Nucleus accumbens (tissue), 56 donors: Measurements from ENCODE around the gene CPA3.

ENCODE experiments used
- DNase-seq, 56 donors: peaks; one replicate each; lab custom pipeline; 2025; lab: John Stamatoyannopoulos, UW

The CPA3 gene

GRCh38 chr3:148856384-148856783, 8.7 kb upstream of the CPA3 start:
- DNase-seq, result no peak

GRCh38 chr3:148857316-148857715, 7.8 kb upstream of the CPA3 start:
- no peak for DNase-seq

DNA sequence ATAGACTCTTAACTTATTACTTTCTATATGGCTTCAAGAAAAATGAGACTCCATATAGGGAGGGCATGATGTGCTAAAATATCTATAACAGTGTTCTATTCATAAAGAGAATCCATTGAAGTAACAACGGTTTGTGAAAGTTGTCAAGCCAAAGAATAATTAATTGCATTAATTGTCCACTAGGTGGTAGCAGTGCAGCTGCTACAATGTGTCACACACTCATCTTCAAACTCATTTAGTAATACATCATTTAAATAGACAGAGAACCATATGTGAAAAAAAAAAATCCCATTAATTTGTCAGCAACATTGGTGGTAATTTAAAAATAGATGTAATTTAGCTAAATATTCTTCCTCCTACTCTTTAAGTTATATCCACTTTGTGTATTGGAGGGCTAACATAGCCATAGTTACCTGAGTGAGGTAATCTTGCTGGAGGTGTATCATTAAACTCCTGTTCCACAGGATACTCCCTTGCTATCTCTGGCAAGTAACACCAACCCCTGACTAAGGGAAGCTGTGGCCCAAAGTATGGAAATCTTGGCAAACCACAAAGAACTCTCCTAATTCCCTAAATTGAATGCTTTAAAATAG, 3.7 kb upstream of the CPA3 start:
- DNase-seq, result no peak

DNA sequence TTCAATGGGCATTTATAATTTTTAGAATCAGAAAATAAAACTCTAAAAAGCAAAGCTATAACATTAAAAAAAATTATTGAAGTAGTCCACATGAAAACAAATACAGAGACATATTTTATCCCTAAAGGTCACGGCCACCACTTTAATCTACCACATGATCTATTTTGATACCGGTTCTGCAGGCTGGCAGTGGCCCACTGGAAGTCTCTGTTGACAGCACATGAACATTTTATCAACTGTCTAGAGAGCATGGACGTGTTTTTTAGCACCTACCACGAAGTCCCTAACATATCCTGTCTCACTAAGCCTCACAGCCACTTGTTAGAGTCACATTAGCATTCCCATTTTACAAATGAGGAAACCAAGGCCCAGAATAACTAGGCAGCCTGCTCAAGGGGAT, 1.8 kb upstream of the CPA3 start:
- no peak for DNase-seq

- DNase-seq, result no peak
Measured at GRCh38 chr3:148863814-148864213, 1.3 kb upstream of the CPA3 start.

DNA sequence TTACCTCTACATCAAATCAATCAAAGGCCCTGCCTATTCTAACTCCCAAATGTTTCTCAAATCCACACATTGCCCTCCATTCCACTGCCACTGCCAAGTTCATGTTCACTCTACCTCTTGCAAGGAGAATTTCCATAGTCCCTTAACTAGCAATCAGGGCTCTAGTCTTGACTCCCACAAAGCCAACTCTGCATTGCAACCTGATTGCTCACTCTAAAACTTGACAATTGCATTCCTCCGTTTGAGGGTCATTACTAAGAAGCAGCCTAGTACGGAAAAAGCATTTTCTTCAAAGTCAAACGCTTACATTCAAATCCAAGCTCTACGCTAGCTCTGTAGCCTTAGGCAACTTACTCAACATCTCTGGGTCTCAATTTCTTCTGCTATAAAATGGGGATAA, 1.2 kb downstream of the CPA3 start:
- DNase-seq, result no peak

DNA sequence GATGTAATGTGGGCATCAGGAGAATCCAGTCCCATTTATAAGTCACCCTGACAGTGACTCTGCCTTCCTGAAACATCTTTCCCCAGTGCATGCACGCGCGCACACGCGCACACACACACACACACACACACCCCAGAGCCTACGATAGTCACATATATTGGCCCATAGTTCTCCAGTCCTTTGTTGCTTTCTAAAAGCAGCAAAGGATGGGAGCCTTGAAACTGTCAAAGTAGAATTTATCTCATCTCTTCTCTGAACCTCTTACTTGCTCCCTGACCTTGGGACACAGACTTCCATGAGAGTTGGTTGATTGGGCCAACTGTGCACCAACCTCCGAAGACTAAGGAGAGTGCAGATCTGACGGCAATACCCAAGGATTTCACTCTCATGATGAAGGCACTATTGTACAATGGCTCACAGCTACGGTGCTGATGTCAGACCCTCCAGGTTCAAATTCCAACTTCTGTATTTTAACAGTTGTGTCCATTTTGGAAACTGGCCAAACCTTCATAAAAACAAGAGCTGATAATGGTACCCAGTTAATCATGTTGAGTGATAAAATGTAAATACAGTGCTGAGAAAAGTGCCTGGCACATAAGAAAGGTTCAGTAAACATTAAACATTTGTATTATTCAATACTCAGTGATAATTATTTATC, 8.3 kb downstream of the CPA3 start:
- DNase-seq, result no peak

- no peak for DNase-seq
Measured at GRCh38 chr3:148873977-148874376, 8.9 kb downstream of the CPA3 start.

DNA sequence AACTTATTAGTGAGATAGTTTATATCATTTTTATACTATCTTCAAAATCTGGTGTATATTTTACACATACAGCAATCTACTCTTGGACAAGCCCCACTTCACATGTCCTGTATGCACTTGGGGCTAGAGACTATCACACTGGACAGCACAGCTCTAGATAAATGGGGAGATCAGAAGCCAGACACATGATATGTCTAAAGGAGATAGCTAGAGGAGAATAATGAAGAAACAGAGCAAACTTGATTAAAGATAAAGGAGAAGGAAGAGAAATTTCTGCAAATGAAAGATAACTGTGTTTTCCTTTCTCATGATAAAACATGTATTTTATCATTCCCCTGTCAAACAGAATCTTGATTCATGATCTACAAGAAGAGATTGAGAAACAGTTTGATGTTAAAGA, 13.0 kb downstream of the CPA3 start:
- DNase-seq, result no peak

GRCh38 chr3:148879256-148879655, 14.2 kb downstream of the CPA3 start:
- no peak for DNase-seq

DNA sequence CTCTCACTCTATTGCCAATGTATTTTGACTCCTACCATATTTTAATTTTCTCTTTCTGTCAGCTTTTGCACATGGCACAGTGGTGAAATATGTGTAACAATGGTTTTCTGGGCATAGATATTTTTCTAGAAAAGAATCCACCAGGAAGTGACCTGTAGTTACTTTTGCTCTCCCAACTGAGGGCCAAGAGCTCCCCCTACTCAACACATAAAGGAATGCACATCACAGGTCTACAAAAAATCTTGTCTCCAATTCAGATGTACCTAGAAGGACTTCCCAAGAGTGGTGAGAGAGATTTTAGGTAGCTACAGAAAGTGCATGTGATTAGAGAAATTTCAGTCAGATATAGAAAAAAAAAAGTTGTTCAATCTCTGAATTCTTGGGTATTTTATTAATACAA, 15.6 kb downstream of the CPA3 start:
- no peak for DNase-seq

GRCh38 chr3:148881286-148881685, 16.2 kb downstream of the CPA3 start:
- DNase-seq, result no peak

DNA sequence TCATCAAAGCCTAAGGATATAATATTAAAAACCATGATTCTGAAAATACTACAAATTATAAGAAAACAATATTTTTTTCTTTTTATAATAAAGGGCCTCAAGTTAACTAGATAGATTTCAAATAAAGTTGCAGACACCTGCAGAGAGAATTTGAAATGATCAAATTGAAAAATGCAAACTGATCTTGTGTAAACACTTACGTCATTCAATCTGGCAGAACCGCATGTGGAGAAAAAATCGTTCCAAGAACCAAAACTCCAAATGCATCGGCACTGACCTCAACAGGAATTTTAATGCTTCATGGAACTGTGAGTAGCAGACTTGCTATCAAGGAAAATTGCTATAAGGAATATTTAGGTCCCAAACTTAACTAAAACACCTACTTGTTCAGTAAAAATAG, 17.2 kb downstream of the CPA3 start:
- no peak for DNase-seq

- no peak for DNase-seq
Measured at GRCh38 chr3:148883163-148883562, 18.1 kb downstream of the CPA3 start.

- DNase-seq, result no peak
Measured at GRCh38 chr3:148884261-148884660, 19.2 kb downstream of the CPA3 start.

- no peak for DNase-seq
Measured at GRCh38 chr3:148889828-148890227, 24.7 kb downstream of the CPA3 start.

DNA sequence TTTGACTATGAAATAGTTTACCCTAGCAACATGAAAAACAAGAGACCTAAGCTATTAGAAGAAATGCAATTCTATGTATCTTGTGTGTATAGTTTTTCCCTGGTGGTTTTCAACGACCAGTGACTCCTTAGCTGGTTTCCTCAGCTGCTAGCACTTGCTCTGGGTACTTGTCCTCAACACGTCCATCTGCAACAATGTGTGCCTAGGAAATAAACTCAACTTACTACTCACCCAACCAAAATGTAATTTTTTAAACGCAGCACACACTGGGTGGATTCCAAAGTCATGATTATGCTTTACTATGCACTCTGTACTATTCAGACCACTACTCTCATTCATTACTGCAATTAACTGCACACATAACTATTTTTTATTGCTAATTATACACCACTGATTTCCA, 31.0 kb downstream of the CPA3 start:
- DNase-seq, result no peak

GRCh38 chr3:148901987-148902791, 37.1 kb downstream of the CPA3 start:
- DNase-seq, result no peak

DNA sequence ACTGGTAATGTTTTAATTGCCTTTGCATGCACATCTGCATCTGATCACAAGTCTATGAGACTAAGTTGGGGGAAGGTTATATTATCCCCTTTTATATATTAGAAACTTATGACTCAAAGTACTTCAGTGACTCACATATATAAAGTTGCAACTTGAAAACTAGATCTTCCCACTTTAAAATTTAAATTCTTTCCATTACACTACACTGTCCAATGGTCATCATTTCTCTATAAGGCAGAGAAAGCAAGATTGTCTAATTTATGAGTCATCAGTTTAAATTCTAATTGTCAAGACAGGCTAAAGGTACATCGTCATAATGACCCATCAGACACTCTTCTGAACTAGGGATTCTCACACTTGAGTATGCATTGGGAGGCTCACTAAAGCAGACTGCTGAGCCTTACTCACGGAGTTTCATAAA, 37.9 kb downstream of the CPA3 start:
- no peak for DNase-seq

GRCh38 chr3:148903941-148904340, 38.8 kb downstream of the CPA3 start:
- no peak for DNase-seq

DNA sequence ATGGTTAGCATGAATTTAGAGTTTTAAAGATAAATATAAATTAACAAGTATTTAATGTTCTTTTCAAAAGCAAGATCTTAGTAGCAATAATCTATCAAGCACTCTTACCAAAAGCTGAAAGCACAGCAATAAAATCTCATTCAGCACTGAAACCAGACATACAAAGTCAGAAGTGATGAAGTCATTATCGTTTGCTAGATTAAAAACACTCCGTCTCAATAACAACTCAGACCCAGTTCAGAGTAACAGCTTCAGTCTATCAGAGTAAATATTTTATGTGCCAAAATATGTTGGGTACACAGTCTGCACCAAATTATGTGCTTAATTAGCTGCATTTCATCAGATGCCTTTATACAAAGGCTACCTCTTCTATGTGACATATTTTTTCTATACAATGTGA, 41.6 kb downstream of the CPA3 start:
- no peak for DNase-seq

DNA sequence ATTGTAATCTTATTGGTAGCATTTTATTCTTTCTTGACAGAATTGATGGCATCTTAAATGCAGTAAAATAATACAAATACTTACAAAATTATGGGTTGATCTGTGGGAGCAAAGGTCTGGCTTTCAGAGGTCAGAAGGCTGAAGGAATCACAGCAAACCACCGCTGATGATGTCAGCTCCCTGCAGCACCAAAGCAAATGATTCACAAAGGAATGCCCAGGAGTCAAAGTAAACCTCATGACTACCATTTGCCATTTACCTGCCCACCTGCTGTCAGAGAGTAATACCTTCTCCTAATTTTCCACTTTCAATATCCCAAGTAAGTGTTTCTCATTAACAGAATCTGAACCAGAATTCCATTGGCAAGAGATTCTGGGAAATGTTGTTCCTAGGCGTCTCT, 46.1 kb downstream of the CPA3 start:
- no peak for DNase-seq
